Measurements from ENCODE around the gene CABLES2.

DNA sequence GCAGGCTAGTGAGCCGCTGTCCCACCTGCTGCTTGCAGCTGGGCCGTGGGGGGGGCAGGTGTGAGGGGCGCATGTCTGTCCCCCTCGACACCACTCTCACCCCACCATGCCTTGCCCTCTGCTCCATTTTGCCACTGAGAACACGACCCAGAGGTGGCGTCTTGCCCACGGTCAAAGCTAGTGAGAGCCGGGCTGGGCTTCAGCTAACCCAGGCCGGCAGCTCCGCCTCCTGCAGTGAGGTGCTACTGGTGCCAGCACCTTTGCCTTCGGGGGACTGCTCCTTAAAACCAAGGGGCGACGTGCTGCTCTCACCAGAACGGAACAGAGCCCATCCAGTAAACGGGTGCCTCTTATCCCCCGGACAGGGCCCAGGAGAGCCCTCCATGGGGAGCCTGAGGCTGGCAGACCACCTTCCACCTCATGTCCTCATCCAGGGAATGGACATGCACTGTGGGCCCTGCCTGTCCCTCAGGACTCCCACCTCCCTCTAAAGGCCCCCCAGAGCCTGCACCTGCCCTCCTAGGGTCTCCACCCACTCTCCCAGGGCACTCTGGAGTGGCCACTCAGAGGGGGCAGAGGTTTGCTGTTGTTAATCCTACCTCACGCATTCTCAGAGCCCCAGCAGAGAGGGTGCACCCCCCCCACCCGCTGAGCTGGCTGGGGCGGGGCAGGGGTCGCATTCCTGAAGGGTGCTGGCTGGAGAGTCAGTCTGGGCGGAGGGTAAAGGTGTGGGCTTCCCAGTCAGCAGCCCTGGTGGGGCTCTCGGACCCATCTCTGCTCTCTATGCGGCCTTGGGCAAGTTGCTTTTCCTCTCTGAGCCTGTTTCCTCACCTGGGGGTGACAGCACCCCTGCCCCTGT, 17.4 kb upstream of the CABLES2 start:
- TF ChIP-seq CTCF (IDR thresholded peaks at IDR 0.05) (no peak), POLR2A (IDR thresholded peaks at IDR 0.05) (no peak)
